Neural cell (in vitro differentiated cells): ENCODE data around the gene POLDIP3.

Source experiments
- CTCF ChIP-seq: fragments of 450-650 bp; IDR thresholded peaks from 2 replicates; pipeline ENCODE4 v1.5.1; 2014; ENCODE audit warnings: antibody characterized with exemption, mild to moderate bottlenecking, moderate library complexity; ENCODE audit not compliant: poor library complexity, severe bottlenecking
- RAD21 ChIP-seq: fragments of 450-650 bp; conservative IDR thresholded peaks from 2 replicates; pipeline ENCODE4 v1.6.1; 2014; ENCODE audit warnings: antibody characterized with exemption, mild to moderate bottlenecking, moderate library complexity
- TAF1 ChIP-seq: IDR thresholded peaks from 2 replicates; pipeline ENCODE4 v1.6.1; 2012; ENCODE audit warnings: low read depth

GRCh38 chr22:42544686-42545085 is 70.0 kb downstream of the POLDIP3 start:
- TF ChIP-seq CTCF (no peak), RAD21 (no peak), TAF1 (no peak)
